Epidermal melanocyte (primary cell): ENCODE results near the gene LAMB3.

Source experiments
- DNase-seq: peaks from one replicate; pipeline ENCODE4 v3.0.0; 2011; ENCODE audit warnings: low spot score; ENCODE audit not compliant: insufficient read length

The LAMB3 gene

GRCh38 chr1:209662879-209663327 is 10.7 kb upstream of the LAMB3 start:
- no peak for DNase-seq

DNA sequence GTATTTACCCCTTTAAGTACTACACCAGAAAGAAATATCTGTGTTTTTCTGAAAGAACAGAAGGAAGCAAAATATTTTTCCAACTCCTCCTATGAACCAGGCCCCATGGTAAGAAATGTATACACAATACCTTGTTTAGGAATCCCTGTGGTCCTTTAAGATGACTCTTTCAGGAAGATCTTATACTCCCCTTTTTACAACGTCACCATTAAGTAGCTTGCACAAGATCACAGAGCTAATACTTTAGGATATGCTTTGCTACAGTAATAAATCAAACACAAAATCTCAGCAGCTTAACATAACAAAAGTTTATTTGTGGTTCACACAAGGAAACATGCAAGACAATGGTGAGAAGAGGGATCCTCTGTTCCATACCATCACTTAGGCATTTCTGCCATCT is 8.8 kb upstream of the LAMB3 start:
- DNase-seq = no peak

- DNase-seq = no peak
These were observed 7.7 kb upstream of the LAMB3 start for GRCh38 chr1:209659909-209660308.

DNA sequence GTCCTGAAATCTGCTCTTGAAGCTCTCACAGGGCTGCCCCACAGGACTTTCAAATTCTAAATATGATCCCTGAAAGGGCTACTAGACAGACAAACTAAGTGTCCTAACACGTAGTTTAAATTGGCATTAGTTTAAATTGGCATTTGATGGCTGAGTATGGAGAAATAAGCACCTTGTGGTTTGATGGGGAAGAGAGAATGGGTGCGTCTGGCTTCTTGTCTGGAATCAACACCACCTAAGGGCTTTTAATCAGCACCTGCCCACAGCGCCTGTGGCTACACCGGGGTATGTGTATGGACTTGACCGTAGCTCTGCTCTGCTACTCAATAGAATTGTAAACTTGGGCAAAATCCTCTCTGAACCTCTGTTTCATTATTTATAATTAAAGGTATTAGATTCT is 5.7 kb upstream of the LAMB3 start:
- no peak for DNase-seq

GRCh38 chr1:209657140-209657879 is 5.1 kb upstream of the LAMB3 start:
- no peak for DNase-seq

- no peak for DNase-seq
These were observed 3.4 kb upstream of the LAMB3 start for GRCh38 chr1:209655411-209656231.

- no peak for DNase-seq
These were observed 1.7 kb upstream of the LAMB3 start for GRCh38 chr1:209653915-209654351.

DNA sequence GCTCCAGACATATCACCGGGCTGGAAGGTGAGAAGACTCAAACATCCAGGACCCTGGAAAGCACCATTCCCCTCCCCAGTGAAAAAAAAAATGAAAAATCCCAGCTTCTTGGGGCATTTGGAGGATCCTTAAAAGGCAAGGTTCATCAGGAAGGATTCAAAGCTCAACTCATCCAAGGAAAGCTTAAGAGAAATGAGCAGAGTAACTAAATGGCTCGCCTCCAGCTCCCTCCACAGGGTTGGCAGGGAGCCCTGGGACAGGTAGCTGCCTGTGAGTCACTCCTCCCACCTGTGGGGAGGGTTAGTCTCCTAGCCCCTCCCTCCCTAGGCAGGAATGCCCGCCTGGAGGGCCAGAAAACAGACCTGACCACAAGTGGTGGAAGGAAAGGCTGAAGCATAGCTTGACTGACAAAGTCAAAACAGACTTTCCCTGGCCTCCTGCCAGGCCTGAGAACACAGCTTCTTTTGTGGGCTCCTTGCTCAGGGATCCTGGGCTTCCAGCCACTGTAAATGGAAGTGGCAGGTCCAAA is 712 bp upstream of the LAMB3 start:
- DNase-seq = peak; percentile 61

- DNase-seq = no peak
These were observed 1.1 kb downstream of the LAMB3 start for GRCh38 chr1:209651138-209651587.

DNA sequence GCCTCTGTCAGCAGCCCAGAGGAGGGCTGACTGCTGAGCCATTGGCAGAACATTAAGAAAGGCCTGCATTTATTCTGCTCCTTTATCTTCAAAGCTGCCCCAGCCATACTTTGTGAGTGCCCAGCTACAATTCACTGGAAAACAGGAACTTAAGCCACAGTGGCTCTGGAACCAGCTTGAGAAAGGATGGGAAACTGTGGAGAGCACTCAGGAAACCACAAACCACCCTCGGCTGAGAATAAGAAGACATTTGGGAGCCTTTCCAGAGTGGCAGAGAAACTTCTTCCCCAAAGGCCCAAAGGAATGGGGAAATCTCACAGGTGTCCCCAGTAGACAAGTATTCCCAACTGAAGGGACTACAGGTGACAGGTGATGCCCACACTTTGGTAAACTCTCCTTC is 1.8 kb downstream of the LAMB3 start:
- DNase-seq = no peak

- DNase-seq = no peak
These were observed 3.1 kb downstream of the LAMB3 start for GRCh38 chr1:209648931-209649776.

DNA sequence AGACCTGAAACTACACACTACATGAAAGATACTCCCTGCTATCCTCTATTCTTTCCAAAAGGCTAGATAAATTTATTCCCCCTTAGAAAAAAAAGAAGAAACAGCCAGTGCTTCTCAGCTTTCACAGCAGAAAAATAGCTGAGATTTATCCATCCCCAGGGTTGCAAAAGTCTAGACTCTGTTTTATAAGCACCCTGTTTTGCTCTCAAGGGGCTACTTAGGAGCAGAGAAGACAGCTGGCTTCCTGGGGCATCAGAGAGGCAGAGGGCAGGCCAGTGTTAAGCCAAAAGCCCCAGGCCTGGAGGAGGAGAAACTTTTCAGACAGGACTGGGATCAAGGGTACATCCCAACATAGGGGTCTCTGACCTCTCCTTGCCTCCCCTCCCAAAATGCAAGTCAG is 3.9 kb downstream of the LAMB3 start:
- no peak for DNase-seq

DNA sequence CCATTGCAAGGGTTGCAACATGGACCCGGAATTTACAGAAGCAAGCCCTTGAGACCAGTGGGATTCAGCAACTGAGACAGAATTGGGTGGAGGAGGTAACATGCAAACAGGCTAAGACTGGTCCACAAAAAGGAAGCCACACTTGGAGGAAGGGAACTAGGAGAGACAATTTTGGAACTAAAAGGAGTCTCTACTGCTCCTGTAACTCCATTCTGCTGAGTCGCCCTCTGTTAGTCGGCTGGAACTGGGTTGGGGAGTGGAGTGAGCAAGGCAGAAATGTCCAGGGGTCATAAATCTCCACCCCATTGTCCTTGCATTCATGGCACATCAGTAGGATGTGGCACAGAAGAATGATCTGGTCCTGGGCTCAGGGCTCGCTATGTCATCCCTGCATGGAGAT is 5.1 kb downstream of the LAMB3 start:
- DNase-seq = no peak

DNA sequence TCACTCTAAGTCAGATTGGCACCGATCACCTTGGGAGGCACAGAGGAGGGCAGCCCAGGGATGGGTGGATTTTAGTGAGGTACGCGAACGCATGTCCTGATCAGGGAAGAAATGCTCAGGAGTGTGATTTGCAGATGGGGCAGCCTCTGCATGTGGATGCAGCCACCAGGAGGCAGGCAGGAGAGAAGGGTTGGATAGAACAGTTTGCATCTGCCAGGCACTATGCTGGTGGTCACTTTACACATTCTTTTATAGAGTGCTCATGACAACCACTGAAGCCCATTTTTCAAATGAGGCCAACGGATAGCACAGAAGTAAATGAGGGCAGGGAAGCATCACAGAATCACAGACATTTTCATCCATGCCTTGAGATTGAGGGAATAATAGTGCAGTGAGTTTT is 5.7 kb downstream of the LAMB3 start:
- no peak for DNase-seq

DNA sequence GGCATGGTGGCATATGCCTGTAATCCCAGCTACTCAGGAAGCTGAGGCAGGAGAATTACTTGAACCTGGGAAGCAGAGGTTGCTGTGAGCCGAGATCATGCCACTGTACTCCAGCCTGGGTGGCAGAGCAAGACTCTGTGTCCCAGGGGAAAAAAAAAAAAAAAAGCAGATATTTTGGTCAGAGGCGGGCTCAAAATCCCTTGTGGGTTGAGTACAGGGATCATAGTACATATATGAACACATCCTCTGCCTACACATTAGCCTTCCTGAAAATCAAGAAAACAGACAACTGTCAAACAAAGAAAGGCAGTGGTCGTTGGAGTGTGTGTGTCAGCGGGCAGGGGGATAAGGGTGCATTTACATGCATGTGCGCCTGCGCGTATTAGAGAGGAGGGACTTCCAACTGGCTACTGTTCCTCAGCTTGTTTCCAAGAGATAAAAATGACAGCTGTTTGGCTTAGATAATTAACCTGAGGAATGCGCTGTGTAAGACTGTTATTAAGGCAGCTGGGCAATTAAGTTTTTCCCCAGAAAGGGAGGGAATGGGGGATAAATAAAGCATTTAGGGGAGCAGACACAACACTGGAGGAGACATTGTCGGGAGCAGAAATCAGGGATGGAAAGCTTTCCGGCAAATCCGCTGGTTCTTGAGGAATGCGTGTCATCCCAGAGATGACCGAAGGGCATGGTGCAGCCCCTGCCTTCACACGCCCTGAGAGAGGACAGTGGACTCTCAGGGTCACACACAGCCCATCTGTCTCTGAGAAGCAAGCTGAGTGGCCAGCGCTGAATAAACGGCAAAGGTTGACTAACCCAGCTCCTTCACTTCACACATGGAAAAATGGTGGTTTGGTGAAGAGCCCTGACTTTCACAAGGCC is 6.4 kb downstream of the LAMB3 start:
- DNase-seq = no peak

DNA sequence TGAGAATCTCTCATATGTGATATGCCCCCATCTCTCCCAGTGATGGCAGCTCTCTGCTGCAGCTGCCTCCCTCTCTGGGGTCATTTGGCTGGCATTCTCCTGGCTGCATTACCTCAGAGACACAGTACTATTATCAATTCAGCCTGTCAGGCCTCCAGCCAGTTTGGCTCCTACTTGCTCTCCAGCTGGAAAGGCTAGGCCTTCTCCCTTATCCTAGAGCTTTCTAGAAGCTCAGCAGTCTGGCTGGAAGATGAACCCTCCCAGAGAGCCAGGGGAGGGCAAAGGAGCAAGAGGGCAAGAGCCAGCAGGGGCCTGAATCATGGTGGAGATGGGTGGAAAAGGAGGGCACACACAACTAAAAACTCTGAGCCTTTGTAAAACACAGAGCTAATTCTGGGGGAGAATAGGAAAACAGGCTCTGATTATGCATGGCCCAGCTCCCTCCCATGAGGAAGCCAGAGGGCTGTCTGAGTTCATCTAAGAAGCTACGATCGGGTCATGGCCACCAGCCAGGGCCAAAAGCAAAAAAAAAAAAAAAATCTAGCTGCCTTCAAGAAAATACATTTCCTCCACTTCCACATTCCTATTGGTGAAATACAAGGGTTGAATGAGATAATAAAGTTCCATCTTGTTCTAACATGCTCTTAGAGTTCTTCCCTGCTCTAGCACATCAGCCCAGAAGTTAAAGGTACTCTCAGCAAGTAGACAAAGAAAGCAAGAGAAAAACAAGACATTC is 8.8 kb downstream of the LAMB3 start:
- DNase-seq = no peak

DNA sequence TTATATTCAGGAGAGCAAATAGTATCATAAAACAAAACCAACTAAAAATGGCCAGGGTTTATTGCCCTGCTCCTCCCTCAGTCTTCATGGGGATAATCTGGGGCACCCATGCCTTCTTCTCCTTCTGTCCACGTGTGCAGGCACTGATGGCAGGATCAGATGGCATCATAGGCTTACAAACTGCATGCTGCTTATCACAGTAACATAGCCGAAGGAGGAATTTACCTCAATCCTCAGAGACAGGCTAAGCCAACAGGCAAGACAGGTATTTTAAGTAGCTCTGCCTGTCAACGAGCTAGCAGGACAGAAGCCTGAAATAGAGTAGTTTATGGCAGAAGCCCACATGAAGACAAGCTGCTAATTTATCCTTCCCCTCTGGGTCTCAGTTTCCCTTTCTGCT is 9.4 kb downstream of the LAMB3 start:
- DNase-seq = no peak

DNA sequence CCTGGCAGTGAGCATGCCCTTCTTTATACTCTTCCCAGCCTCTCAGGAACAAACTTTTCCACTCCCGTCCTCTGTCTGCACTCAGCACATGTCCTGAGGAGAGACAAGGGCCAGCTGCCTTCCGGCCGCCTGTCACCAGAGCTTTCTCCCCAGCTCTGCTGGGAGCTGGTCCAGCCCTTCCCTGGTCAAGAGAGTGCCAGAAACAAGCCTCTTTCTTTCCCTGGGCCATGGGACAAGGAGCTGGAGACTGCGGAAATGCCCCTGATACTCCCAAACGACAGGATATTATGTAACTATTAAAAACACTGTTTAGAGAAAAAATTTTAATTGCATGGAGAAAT is 10.4 kb downstream of the LAMB3 start:
- no peak for DNase-seq

GRCh38 chr1:209635850-209636249 is 16.4 kb downstream of the LAMB3 start:
- DNase-seq = no peak
